Peyer's patch (tissue), 4 donors: Measurements from ENCODE around the gene GUCA1C. TPM values are rescaled to one million over a fixed set of nuclear protein-coding genes. Genes with fewer than 3 reads are reported as not detected.

Experiments
- DNase-seq, 3 donors: peaks; one replicate each; pipeline ENCODE4 v3.0.0-alpha.2; 2017 to 2019
- H3K27ac ChIP-seq, 4 donors: fragments of 200-600 bp; sonication (generic); one replicate each; pipeline ENCODE4 v1.5.1; 2016 to 2019
- H3K27me3 ChIP-seq, 2 donors: fragments of 200-600 bp; sonication (generic); one replicate each; pipeline ENCODE4 v1.5.1; 2019
- H3K36me3 ChIP-seq, 3 donors: fragments of 200-600 bp; sonication (generic); one replicate each; pipeline ENCODE4 v1.5.1; 2016 to 2019
- H3K4me1 ChIP-seq, 4 donors: fragments of 200-600 bp; sonication (generic); one replicate each; pipeline ENCODE4 v1.5.1; 2016 to 2019
- H3K4me3 ChIP-seq, 4 donors: fragments of 200-600 bp; sonication (generic); 1 replicate in 3 of 4; 2 replicates in 1 of 4; pipeline ENCODE4 v1.5.1; 2016 to 2019; ENCODE audit warnings: mild to moderate bottlenecking in 1 of 4
- H3K9me3 ChIP-seq, 4 donors: fragments of 200-600 bp; sonication (generic); one replicate each; pipeline ENCODE4 v1.5.1; 2016 to 2019; ENCODE audit warnings: mild to moderate bottlenecking in 1 of 4
- CTCF ChIP-seq, 6 experiments: fragments of 450-650 bp in 4 of 6; fragments of 200-600 bp in 2 of 6; sonication (generic) in 1 of 6; IDR thresholded peaks; one replicate each; pipeline ENCODE4 v1.5.1; 2017 to 2019; ENCODE audit warnings: antibody characterized with exemption in 6 of 6, mild to moderate bottlenecking in 3 of 6, moderate library complexity in 1 of 6
- POLR2A ChIP-seq, 2 donors: fragments of 450-650 bp; IDR thresholded peaks; one replicate each; pipeline ENCODE4 v1.5.1; 2017; ENCODE audit warnings: antibody characterized with exemption in 2 of 2, mild to moderate bottlenecking in 2 of 2, moderate library complexity in 2 of 2
- total RNA-seq, 4 donors: library from RNA; depleted of rRNA; stranded (reverse); fragments of >200 nt; gene quantifications; one replicate each; pipeline ENCODE4 v1.1.0, GENCODE V29; 2016

Gene GUCA1C
- total RNA-seq, 4 donors from 2014 or later, result not detected

GRCh38 chr3:108931035-108931434, 22.6 kb downstream of the GUCA1C start:
- H3K9me3 ChIP-seq, result no peaks in the 10 kb centered on the region
- no peaks in the 10 kb centered on the region for H3K36me3 ChIP-seq
- no peak for TF ChIP-seq CTCF (IDR thresholded peaks at IDR 0.05)
- TF ChIP-seq POLR2A (IDR thresholded peaks at IDR 0.05), result no peak
- H3K4me1 ChIP-seq, result no peaks in the 10 kb centered on the region
- no peak for DNase-seq
- H3K27ac ChIP-seq, result no peak overlapping the region
- H3K27me3 ChIP-seq, result no peaks in the 10 kb centered on the region
- no peak overlapping the region for H3K4me3 ChIP-seq

GRCh38 chr3:108918866-108919265, 34.8 kb downstream of the GUCA1C start:
- Histone ChIP-seq H3K27ac (no peak overlapping the region), H3K27me3 (no peaks in the 10 kb centered on the region), H3K4me1 (no peaks in the 10 kb centered on the region), H3K36me3 (no peaks in the 10 kb centered on the region), H3K4me3 (no peak overlapping the region), H3K9me3 (no peaks in the 10 kb centered on the region)
- TF ChIP-seq CTCF (IDR thresholded peaks at IDR 0.05) (no peak), POLR2A (IDR thresholded peaks at IDR 0.05) (no peak)
- DNase-seq, result no peak

GRCh38 chr3:108914774-108915641, 38.7 kb downstream of the GUCA1C start:
- no peaks in the 10 kb centered on the region for H3K9me3 ChIP-seq
- H3K4me1 ChIP-seq, result no peaks in the 10 kb centered on the region
- H3K27ac ChIP-seq, result no peak overlapping the region
- DNase-seq, result peak in 2 of 3 donors; percentile 36 to 81
- no peaks in the 10 kb centered on the region for H3K36me3 ChIP-seq
- TF ChIP-seq CTCF (IDR thresholded peaks at IDR 0.05), result peak; percentile 29 to 91 (median 80)
- no peak for TF ChIP-seq POLR2A (IDR thresholded peaks at IDR 0.05)
- H3K4me3 ChIP-seq, result no peak overlapping the region
- no peaks in the 10 kb centered on the region for H3K27me3 ChIP-seq

GRCh38 chr3:108909799-108910198, 43.9 kb downstream of the GUCA1C start:
- Histone ChIP-seq H3K9me3 (no peaks in the 10 kb centered on the region), H3K27me3 (no peaks in the 10 kb centered on the region), H3K4me1 (no peaks in the 10 kb centered on the region), H3K36me3 (no peaks in the 10 kb centered on the region), H3K27ac (no peak overlapping the region), H3K4me3 (no peak overlapping the region)
- TF ChIP-seq CTCF (IDR thresholded peaks at IDR 0.05), result no peak
- TF ChIP-seq POLR2A (IDR thresholded peaks at IDR 0.05), result no peak
- DNase-seq, result no peak

GRCh38 chr3:108907194-108907593, 46.5 kb downstream of the GUCA1C start:
- DNase-seq, result no peak
- no peaks in the 10 kb centered on the region for H3K36me3 ChIP-seq
- no peak overlapping the region for H3K27ac ChIP-seq
- H3K4me3 ChIP-seq, result no peak overlapping the region
- no peak for TF ChIP-seq CTCF (IDR thresholded peaks at IDR 0.05)
- no peak for TF ChIP-seq POLR2A (IDR thresholded peaks at IDR 0.05)
- no peaks in the 10 kb centered on the region for H3K27me3 ChIP-seq
- no peaks in the 10 kb centered on the region for H3K4me1 ChIP-seq
- no peaks in the 10 kb centered on the region for H3K9me3 ChIP-seq
